IPS-11a (cell line): ENCODE data around the gene LRPAP1.

Experiments
- H3K4me3 ChIP-seq: one replicate; pipeline ENCODE4 v1.5.1; 2013; ENCODE audit warnings: low read depth, low read length, control low read depth

Gene LRPAP1

DNA sequence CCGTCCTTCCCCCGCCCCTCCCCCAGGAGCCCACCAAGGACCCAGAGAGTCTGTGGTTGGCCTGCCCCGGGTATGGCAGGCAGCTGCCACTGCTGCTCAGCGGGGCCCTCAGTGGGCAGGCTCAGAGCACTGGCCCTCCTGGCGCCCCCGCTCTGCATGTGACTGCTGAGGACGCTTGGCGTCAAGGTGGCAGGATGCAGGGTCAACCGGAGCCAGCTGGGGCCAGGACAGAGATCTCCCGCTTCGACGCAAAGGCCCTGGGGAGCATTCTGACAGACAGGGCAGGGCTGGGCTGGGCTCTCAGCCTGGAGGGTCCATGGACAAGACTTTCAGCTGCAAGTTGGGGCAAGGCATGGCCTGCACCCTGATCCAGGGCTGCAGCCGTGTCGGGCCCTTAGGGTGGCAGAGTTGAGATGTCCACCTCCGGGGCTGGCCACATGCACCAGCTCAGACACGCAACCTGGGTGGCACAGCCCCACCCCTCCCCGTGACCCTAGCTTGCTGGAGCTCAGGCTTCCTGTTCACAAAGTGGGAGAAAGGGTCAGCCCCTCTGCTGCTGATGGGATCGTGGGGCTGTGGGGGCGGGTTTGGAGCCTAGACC is 30.3 kb downstream of the LRPAP1 start:
- H3K4me3 ChIP-seq, result no peak overlapping the region

DNA sequence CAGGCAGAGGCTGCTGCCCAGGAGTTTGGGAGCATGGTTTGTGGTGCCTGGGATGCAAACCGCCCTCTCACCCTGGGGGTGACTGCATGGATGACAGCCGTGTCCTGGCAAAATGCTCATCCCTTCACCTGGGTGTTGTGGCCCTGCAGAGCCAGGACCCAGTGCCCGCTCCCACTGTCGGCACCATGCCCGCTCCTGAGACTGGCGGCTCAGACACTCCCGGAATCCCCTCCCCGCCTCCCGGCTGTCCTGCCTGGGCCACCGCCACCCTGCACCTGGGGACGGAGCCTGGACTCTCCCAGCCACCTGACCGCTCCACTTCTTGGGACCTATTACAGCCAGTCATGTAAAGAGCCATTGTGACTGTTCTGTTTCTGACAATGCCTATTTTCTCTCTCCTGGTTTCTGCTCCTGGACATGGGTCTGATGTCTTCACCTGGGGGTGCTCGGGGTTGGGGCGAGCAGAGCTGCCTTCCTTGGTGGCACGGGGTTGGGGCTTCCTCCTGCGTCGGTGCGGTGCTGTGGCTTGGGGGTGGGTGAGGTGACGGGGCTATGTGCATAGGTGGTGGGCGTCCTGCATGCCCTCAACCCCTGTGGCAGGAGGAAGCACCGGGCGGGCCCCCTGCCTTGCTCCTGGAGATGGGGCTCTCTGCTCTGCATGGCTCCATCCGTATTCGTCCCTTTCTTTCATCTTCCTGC is 30.9 kb downstream of the LRPAP1 start:
- H3K4me3 ChIP-seq, result no peak overlapping the region

DNA sequence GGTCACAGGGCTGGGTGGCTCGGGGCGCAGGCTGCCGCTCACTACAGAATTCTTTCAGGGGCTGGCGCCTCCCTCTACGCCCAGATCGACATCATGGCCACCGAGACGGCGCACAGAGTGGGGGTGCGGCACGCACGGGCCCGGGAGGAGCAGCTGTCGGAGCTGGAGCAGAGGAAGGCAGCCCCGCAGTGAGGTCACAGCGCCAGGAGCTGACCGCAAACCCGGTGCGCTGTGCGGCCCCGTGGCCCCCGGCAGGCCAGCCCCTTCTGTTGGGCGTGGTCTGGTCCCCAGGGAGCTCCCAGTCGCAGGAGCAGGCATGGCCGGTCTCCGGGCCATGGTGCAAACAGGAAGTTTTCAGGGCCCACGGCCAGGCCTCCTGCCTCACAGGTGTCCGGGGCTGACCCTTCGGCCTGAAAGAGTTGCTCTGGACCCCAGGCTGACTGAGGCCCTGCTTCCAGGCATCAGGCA is 31.6 kb downstream of the LRPAP1 start:
- H3K4me3 ChIP-seq, result no peak overlapping the region

DNA sequence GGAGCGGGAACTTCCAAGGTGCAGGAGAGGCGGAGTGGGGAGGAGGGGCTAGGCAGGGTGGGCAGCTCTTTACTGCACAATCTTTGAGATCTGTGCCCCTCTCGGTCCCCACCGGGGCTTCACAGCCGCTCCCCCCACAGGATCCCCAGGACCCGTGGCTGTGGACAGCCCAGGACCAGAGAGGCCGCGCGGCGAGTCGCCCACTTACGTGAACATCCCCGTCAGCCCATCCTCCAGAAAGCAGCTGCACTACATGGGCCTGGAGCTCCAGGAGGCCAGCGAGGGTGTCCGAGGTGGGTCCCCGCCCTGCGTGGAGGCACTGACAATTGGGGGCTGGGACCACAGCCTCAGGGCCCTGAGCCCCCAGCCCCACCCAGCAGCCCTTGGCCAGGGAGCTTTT is 32.1 kb downstream of the LRPAP1 start:
- no peak overlapping the region for H3K4me3 ChIP-seq

DNA sequence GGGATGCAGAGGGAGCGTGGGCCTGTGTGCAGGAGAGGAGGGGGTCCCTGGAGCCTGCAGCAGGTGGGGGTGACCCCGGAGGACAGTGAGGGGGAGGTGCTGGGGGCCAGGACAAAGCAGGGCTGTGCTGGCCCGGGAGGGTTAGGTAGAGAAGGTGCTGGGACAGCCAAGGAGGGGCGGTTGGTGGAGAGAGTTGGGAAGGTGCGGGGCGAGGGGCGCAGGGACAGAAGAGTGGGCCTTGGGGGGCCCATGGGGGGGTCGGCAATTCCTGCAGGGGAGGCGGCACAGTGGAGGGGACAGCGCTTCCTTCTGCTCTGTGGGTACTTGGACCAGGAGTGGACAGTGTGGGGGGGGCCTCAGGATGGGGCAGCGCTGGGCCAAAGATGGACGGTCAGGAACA is 32.5 kb downstream of the LRPAP1 start:
- H3K4me3 ChIP-seq, result no peak overlapping the region

DNA sequence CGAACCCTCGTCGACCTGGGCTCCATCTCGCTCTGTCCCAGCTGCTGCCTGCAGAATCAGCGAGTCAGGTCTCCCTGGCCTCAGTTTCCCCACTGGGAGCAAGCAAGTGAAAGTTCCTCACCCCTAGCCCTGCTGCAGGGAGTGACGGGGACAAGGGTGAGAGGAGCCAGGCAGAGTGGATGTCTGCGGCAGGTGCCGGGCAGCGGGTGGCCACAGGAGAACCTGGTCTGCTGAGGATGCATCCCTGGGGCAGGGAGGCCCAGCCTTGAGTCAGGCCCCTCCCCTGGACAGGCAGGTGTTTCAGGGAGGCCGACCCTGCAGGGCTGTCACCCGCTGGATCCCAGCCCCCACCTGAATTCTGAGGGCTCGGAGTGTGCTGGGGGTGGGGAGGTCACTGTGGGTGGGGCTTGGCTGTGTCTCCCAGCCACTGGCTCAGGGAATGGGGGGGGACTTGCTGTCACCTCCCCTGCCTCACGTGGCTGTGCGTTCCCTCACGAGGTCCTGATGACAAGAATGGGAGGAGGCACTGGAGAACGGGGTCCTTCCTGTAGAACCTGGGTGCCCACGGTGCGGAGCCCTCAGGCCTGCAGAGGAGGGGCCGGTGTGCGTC is 33.2 kb downstream of the LRPAP1 start:
- H3K4me3 ChIP-seq, result no peak overlapping the region

DNA sequence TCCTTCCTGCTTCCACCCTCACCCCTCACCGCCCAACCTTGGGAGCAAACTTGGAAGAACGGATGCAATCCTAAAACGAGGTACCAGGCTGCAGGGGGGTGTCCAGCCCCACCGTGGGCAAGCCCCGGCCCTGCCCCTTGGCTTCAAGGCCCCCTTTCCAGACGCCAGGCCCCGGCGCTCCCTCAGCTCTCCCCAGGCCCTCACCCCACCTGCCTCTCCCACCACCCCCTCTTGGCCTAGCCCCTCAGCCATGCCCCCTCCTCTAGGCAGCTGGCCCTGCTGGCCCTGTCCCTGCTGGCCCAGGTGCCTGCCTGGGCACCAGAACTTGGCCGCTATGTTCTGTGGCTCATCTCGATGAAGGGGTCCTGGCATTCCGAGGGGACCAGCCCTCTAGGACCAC is 33.8 kb downstream of the LRPAP1 start:
- no peak overlapping the region for H3K4me3 ChIP-seq

DNA sequence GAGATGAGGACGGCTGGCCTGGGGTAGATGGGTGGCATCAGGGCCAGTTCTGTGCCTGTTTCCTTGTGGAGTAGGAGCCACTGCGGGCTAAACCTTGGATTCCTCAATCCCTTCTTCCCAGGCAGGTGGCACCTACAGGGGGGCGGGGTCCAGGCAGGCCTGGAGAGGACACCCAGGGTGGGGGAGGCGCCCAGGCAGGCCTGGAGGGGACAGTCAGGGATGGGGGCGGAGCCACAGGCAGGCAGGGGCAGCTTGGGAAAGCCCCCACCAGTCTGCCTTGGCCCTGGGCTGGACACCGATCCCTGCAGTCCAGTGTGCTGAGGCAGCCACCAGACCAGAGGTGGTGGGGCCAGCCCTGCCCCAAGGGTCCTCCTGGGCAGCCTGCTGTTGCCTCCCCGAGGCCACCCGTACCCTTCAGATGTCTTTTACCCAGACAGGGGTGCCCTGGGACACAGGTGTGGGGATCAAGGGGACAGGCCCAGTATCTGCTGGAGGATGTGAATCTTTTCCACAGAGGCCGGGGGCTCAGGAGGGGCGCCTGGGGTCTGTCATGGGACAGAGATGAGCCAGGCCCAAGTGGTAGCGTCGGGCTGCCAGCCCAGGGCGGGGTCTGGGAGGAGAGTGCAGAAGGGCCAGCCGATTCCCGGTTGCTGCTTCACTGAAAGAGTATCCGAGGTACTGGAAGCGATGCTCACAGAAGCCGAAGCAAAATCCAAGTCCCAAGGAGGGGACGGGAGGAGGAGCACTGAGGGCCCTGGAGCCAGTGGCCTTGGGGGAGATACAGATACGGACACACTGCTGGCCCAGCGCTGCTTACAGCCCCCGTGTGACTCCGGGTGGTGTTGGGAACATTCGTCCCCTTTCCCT is 34.5 kb downstream of the LRPAP1 start:
- no peak overlapping the region for H3K4me3 ChIP-seq

DNA sequence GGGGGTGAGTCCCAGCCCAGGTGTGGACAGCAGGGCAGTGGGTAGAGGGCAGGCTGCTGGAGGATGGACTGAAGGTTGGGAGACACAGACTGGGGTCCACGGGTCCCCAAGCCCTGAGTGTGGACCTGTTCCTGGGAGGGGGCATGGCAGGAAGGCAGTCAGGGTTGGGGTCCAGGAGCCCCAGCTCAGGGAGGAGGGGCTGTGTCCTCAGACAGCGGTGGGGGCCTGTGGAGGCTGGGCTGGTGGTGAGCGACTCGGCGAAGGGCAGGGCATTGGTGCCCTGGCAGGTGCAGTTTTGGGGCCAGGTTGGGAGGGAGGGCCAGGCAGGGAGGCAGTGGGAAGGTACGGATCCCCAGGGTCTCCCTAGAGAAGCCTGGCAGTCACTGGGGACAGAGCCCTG is 35.1 kb downstream of the LRPAP1 start:
- no peak overlapping the region for H3K4me3 ChIP-seq

DNA sequence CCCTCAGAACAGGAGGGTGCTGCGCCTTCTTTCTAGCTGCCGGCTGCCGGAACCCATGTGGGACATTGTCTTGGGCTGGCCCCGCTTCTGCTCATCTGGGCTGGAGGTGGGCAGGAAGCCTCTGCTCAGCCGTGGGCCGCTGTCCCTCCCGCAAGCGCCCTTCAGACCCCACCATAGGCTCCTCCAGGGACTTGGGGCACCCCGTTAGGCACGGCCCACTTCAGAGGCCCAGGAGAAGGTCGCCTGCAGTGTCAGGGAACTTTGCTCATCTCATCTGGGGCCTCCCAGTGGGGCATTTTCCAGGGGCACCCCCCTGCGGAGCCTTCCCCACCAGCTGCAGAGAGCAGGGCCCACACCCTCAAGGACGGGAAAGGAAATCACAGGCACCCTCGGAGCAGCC is 36.2 kb downstream of the LRPAP1 start:
- H3K4me3 ChIP-seq, result no peak overlapping the region

DNA sequence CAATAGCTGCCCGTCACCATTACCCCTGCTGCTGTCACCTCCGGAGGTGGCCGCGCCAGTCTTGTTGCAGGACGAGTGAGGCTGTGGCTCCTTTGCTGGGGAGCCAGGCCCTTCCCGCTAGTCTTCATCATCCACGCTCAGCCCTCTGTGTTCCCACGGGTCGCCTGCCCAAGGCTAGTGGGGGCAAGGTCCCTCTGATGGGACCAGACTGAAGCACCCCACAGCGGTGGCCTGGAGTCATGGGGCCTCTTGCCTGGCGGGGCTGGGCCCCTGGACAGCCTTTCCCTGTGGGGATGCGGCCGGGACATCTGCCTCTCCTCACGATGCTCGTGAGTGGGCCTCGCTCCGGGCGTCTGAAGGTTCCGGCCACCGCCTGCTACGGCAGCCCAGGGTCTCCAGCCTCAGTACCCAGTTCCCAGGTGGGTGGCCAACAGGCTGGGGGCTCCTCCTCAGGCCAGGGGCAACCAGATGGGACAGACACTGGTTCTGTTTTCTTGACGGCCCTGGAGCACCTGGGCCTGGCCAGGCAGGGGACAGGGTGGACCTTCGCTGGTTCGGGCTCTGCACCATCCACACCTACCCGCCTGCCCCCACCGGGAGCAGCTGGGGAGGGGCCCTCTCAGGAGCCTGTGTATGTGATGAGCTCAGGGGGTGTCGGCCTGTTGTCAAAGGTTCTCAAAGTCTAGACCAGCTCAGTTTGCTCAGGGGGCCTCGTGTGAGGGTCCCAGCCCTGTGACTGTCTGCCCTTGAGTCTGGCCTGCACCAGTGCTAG is 36.8 kb downstream of the LRPAP1 start:
- H3K4me3 ChIP-seq, result no peak overlapping the region

DNA sequence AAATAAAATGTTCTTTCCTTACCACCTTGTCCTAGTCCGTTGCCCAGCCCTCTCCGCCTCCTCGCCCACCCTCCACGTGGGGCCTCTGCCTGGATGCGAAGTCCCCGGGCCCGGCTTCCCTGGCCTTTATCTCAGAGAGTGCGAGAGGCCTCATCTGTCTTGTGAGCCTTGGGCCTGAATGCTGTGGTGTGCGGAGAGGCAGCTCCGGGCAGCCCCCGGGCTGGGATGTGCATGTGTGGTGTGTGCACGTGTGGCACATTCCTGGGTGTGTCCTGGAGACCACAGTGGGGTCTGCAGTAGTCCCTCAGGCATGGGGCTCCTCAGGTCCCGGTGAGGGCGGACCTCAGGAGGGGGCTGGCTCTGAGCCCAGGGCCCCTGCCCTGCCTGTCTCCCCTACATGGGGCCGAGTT is 37.8 kb downstream of the LRPAP1 start:
- H3K4me3 ChIP-seq, result no peak overlapping the region

DNA sequence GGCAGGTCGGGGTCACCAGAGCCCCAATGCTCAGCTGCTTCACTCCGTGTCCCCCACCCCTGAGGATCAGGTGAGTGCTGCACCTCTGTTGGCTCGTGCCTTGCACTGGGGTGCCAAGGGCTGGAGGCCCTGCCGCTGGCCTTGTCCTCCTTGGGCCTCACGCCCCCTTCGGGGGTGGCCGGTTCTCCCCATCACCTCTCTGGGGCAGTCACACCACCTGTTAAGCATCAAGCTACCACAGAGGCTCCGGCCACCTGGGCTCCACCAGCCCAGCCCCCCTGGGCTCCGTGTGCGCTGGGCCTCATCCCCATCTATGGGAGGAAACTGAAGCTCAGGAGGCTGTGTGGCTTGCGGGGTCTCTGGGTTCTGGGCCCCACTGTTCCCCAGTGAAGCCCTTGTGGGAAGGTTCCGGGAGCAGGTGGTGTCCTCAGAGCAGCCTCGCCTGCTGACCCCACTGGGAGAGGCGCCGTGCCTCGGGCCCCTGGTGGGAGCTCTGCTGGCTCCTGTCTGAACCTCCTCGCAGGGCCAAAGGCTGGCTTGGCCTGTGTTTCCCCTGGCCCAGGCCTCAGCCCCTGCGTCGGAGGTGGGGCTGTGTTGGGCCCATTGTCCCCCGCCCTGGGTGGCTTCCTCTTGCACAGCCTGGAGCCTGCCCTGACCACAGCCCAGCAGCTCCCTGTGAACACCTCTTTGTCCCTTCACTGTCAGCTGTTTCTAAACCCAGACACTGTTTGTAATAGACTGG is 38.3 kb downstream of the LRPAP1 start:
- H3K4me3 ChIP-seq, result no peak overlapping the region

DNA sequence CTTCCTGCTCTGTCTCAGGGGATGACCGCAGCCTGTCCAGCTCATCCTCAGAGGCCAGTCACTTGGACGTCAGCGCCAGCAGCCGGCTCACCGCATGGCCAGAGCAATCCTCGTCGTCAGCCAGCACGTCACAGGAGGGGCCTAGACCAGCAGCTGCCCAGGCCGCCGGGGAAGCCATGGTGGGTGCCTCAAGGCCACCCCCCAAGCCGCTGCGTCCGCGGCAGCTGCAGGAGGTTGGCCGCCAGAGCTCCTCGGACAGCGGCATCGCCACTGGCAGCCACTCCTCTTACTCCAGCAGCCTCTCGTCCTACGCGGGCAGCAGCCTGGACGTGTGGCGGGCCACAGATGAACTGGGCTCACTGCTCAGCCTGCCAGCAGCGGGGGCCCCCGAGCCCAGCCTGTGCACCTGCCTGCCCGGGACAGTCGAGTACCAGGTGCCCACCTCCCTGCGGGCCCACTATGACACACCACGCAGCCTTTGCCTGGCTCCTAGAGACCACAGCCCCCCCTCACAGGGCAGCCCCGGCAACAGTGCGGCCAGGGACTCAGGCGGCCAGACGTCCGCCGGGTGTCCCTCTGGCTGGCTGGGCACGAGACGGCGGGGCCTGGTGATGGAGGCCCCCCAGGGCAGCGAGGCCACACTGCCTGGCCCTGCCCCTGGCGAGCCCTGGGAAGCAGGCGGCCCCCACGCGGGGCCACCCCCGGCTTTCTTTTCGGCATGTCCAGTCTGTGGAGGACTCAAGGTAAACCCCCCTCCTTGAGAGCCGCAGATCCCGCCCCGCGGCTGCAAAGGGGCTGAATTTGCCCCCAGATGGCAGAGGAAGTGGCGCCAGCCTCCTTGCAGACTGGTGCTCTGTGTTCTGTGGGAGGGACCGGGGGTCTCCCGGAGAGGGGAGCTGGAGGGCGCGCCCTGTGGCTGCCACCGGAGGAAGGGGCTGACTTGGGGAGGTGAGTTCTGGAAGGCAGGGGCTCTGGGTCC is 39.2 kb downstream of the LRPAP1 start:
- no peak overlapping the region for H3K4me3 ChIP-seq

DNA sequence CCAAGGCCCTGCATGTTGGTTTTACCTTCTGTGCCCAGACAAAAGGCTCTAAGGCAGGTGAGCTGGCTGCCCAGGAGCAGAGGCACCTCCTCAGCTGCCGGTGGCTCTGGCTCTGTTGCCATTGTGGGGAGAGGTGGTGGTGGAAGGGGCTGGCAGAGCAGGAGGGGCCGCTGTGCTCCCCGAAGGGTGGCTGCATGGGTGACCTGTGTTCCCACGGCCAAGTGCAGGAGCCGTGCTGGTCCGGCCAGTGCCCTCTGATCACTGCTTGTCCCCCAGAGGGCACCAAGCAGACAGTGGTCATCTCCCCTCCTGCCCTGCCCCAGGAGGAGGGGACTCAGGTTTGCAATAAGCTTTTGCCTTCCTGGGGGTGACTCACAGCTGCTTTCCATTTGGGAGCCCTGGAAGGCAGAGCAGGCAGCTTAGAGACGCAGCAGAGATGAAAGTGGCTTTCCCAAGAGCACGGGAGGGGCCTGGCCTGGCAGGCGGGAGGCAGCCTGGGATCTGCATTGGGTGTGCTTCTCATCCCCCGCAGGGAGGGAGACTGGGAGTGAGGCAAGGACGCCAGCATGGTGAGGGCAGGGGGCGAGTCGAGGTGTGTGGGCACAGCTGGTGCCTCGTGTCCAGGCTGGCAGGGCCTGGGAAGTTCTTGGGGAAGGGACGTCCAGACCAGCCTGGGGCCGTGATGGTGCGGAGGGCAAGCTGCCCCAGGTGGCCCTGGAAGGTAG is 40.4 kb downstream of the LRPAP1 start:
- H3K4me3 ChIP-seq, result no peak overlapping the region

DNA sequence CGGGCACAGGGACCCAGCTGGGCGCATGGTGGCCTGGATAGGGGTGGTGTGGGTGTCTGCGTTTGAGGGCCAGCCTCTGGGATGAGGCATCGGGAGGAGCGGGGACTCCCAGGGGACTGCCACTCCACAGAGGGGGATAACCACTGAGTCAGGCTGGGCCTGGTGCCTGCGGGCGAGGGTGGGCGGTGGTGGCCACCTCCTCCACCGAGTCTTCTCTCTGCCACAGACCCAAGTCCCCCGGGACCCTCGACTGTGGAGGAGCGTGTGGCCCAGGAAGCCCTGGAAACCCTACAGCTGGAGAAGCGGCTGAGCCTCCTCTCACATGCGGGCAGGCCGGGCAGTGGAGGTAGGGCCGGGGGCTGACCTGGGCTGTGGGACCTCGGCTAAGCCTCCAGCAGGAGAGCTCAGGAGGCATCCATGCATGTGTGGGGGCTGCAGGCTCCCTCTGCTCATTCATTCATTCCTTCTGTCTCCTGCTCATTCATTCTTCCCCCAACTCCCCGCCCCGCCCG is 42.7 kb downstream of the LRPAP1 start:
- no peak overlapping the region for H3K4me3 ChIP-seq

DNA sequence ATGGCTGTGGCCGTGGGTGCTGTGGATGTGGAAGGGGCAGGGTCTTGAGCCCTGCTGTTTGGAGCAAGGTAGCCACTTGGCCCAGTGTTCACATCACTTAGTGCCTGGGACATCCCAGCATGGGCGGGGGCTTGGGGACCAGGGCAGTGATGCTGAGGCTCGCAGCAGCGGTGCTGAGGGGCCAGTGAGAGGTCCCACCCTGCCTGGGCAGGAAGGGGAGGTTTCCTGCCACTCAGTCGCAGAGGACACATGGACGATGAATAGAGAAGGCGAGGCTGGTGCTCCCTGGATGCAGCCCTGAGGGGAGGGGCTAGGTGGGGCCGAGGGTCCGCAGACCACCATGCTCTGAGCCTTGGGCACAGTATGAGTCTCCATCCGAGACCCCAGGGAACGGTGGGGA is 43.4 kb downstream of the LRPAP1 start:
- H3K4me3 ChIP-seq, result no peak overlapping the region

DNA sequence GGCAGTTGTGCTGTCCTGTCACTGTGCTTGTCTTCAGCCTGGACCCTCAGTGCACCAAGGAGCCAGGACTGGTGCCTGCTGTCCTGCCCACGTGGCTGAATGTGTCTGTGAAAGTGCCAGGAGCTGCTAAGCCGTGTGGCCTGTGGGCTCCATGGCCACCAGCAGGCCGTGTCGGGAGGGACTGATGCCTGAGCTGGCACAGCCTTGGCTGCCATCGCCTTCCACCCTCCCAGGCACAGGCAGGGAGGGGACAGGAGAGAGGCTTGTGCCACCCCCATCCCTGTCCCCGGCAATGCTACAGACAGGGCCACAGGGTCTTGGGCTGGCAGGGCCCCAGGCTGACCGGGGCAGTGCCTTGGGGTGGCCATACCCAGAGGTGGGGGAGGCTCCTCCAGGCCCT is 44.4 kb downstream of the LRPAP1 start:
- H3K4me3 ChIP-seq, result no peak overlapping the region
